B cell (primary cell): ENCODE results near the gene SNRK. TPM values are rescaled to one million over a fixed set of nuclear protein-coding genes. Genes with fewer than 3 reads are reported as not detected.

Source experiments
- ATAC-seq: fragments of 200-7000 bp; cut with Tn5 transposase; one replicate; pipeline ENCODE4 v1.10.0; 2021; ENCODE audit warnings: low read depth, mild to moderate bottlenecking, moderate number of reproducible peaks, moderate library complexity
- CTCF ChIA-PET: fragments of 350-600 bp; sonication (Branson Sonifier 250); formaldehyde crosslinking; loops from one replicate; lab custom pipeline; 2021; ENCODE audit warnings: antibody characterized with exemption, inconsistent platforms; lab: Charles Lee
- POLR2A ChIA-PET: fragments of 350-600 bp; sonication (Branson Sonifier 250); formaldehyde crosslinking; loops from one replicate; lab custom pipeline; 2021; ENCODE audit warnings: antibody characterized with exemption; lab: Charles Lee
- DNase-seq: peaks from one replicate; pipeline ENCODE4 v3.0.0; 2013
- H2AFZ ChIP-seq: 2 replicates; pipeline ENCODE4 v1.6.1; 2012; ENCODE audit warnings: mild to moderate bottlenecking, low read depth, low read length; ENCODE audit not compliant: insufficient read depth, poor library complexity, severe bottlenecking
- H3K27ac ChIP-seq, 2 donors: 1 replicate in 1 of 2; 2 replicates in 1 of 2; pipeline ENCODE4 v1.5.1; 2012 to 2013; ENCODE audit warnings: low read length in 2 of 2, mild to moderate bottlenecking in 2 of 2, moderate library complexity in 1 of 2
- H3K27me3 ChIP-seq, 4 experiments: fragments of 200-600 bp in 1 of 4; sonication (generic) in 1 of 4; replicated peaks in 1 of 4; 1 replicate in 2 of 4; 2 replicates in 2 of 4; pipeline versions ENCODE4 v1.6.1 to v1.7.0; 2013 to 2016; ENCODE audit warnings: low read length in 3 of 4, mild to moderate bottlenecking in 2 of 4, mixed read lengths in 1 of 4, moderate library complexity in 1 of 4; ENCODE audit not compliant: insufficient read depth in 4 of 4, control insufficient read depth in 3 of 4; ENCODE audit errors: control extremely low read depth in 1 of 4
- H3K36me3 ChIP-seq, 2 experiments: replicated peaks in 1 of 2; 1 replicate in 1 of 2; 2 replicates in 1 of 2; pipeline versions ENCODE4 v1.6.1 to v1.7.1; 2013; ENCODE audit warnings: low read length in 1 of 2; ENCODE audit not compliant: insufficient read depth in 2 of 2, control insufficient read depth in 1 of 2; ENCODE audit errors: control extremely low read depth in 1 of 2, extremely low read depth in 1 of 2
- H3K4me1 ChIP-seq, 2 donors: fragments of 200-600 bp in 1 of 2; sonication (generic) in 1 of 2; 1 replicate in 1 of 2; 2 replicates in 1 of 2; pipeline versions ENCODE4 v1.5.1 to v1.6.1; 2013 to 2017; ENCODE audit warnings: low read length in 2 of 2; ENCODE audit not compliant: control insufficient read depth in 2 of 2, insufficient read depth in 2 of 2
- H3K4me2 ChIP-seq: replicated peaks from 2 replicates; pipeline ENCODE3; 2012; ENCODE audit warnings: mild to moderate bottlenecking, low read depth, low read length; ENCODE audit not compliant: poor library complexity, severe bottlenecking
- H3K4me3 ChIP-seq, 5 experiments: fragments of 200-600 bp in 1 of 5; sonication (generic) in 1 of 5; 1 replicate in 3 of 5; 2 replicates in 2 of 5; pipeline versions ENCODE4 v1.5.1 to v1.7.0; 2011 to 2016; ENCODE audit warnings: low read length in 4 of 5, mild to moderate bottlenecking in 4 of 5, low read depth in 2 of 5, control low read depth in 1 of 5, moderate library complexity in 1 of 5; ENCODE audit not compliant: insufficient read depth in 1 of 5; ENCODE audit errors: control extremely low read depth in 1 of 5, extremely low read depth in 1 of 5
- H3K79me2 ChIP-seq: fragments of 200-600 bp; sonication (generic); one replicate; pipeline ENCODE4 v1.6.0; 2016; ENCODE audit warnings: low read length; ENCODE audit not compliant: control insufficient read depth, insufficient read depth
- H3K9ac ChIP-seq: fragments of 200-600 bp; sonication (generic); 2 replicates; pipeline ENCODE4 v1.6.1; 2017; ENCODE audit warnings: mild to moderate bottlenecking, low read length, moderate library complexity
- H3K9me3 ChIP-seq, 3 donors: one replicate each; pipeline versions ENCODE4 v1.6.1 to v1.7.1; 2013; ENCODE audit warnings: low read length in 2 of 3; ENCODE audit not compliant: control insufficient read depth in 2 of 3, insufficient read depth in 1 of 3; ENCODE audit errors: control extremely low read depth in 1 of 3
- H4K20me1 ChIP-seq: 2 replicates; pipeline ENCODE4 v1.6.0; 2012; ENCODE audit warnings: mild to moderate bottlenecking, low read length; ENCODE audit not compliant: insufficient read depth, control insufficient read depth, poor library complexity, severe bottlenecking
- H3K27ac Mint-ChIP-seq: one replicate; pipeline ENCODE4 v1.8.0; 2021; ENCODE audit warnings: mixed read lengths
- H3K27me3 Mint-ChIP-seq: one replicate; pipeline ENCODE4 v1.8.0; 2021; ENCODE audit warnings: mixed read lengths
- H3K4me1 Mint-ChIP-seq: one replicate; pipeline ENCODE4 v1.8.0; 2021; ENCODE audit warnings: mixed read lengths
- H3K4me3 Mint-ChIP-seq: one replicate; pipeline ENCODE4 v1.8.0; 2021; ENCODE audit warnings: mixed read lengths
- H3K9me3 Mint-ChIP-seq: one replicate; pipeline ENCODE4 v1.8.0; 2022; ENCODE audit warnings: mixed read lengths; ENCODE audit not compliant: insufficient read depth
- CTCF ChIP-seq: fragments of 200-600 bp; IDR thresholded peaks from one replicate; pipeline ENCODE4 v1.8.0; 2022; ENCODE audit warnings: antibody characterized with exemption, mild to moderate bottlenecking
- EZH2 ChIP-seq: IDR thresholded peaks from 2 replicates; pipeline ENCODE4 v1.6.1; 2012; ENCODE audit warnings: borderline replicate concordance, low read depth, mild to moderate bottlenecking, moderate library complexity, low read length; ENCODE audit not compliant: insufficient read depth, poor library complexity, severe bottlenecking
- WGBS: methylation state at CpG from one replicate; pipeline ENCODE4 v1.1.5; 2013; ENCODE audit warnings: missing lambda C conversion rate; ENCODE audit not compliant: insufficient coverage; 5-methylcytosine and 5-hydroxymethylcytosine counted together
- intact Hi-C: fragments of 100-400 bp; cut with micrococcal nuclease; formaldehyde crosslinking; loops from one replicate; pipeline ENCODE4 v1.10.0; 2022
- polyA plus RNA-seq: library from polyadenylated mRNA; depleted of rRNA; stranded (reverse); fragments of >200 nt; gene quantifications from 2 replicates; pipeline ENCODE4 v1.2.3, GENCODE V29; 2012
- total RNA-seq, 2 donors: library from RNA; stranded (reverse); fragments of 120-200 nt in 1 of 2; gene quantifications; 1 replicate in 1 of 2; 2 replicates in 1 of 2; pipeline versions ENCODE4 v1.2.3 to v1.2.4, GENCODE V29; 2013 to 2022

Gene SNRK
- total and polyA plus RNA-seq, 2 donors (not counting 1 experiment from before 2014, with no cell fraction given) = 17.8 to 46.7 TPM

DNA sequence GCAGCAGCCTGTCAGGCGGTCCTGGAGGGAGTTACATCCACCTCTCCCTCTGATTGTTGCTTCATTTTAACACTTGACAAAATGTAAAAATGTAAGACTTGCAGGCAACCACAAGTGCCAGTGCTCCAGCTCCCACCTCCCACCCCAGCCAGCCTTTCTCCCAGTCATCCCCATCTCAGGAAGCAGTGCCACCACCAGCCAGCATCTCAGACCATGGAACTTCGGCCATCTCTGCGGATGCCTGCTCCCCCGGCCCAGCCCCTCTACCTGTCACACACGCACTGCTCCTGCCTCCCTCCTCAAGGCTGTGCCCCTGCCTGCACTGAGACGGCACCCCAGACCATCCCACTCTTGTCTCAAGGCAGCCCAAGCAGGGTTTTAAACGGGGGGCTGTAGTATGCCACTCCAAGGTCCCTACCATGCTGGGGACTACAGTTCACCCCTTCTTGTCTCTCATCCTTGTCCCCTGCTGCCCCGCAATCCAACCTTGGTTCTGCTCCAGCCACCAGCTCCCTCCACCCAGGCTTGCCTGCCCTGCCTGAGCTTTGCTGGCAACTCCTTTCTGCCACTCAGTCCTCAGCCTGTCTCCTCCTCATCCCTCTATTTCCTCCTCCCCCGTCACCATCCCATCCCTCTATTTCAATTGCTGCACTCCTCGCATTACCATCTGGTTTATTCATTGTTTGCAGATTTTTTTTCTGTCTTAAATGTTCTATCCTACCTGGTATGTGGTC is 85.8 kb downstream of the SNRK start:
- DNase-seq (no peak), ATAC-seq (no peak)
- H3K79me2 ChIP-seq = no peaks in the 10 kb centered on the region
- H3K4me2 ChIP-seq = no peak overlapping the region
- ChIA-PET POLR2A (no interaction called here), CTCF (interaction anchor here (0.8 kb wide), 1 partner anchor 149 kb away, joined by 3 read pairs; no protein-coding TSS in a partner anchor)
- H3K27ac Mint-ChIP-seq = no peak overlapping the region
- no peaks in the 10 kb centered on the region for H3K9me3 ChIP-seq
- no peak overlapping the region for H3K4me3 Mint-ChIP-seq
- no peaks in the 10 kb centered on the region for H3K4me1 Mint-ChIP-seq
- H4K20me1 ChIP-seq = no peaks in the 10 kb centered on the region
- no peaks in the 10 kb centered on the region for H3K27me3 ChIP-seq
- WGBS = 93% methylated on average over 8 of the region's 10 CpGs
- H3K4me1 ChIP-seq = no peaks in the 10 kb centered on the region
- no peak overlapping the region for H3K27ac ChIP-seq
- no peaks in the 10 kb centered on the region for H3K9me3 Mint-ChIP-seq
- no peaks in the 10 kb centered on the region for H3K36me3 ChIP-seq
- intact Hi-C loops = no loop called here
- no peaks in the 10 kb centered on the region for H3K27me3 Mint-ChIP-seq
- TF ChIP-seq CTCF (no peak), EZH2 (no peak)
- H3K9ac ChIP-seq = no peak overlapping the region
- H3K4me3 ChIP-seq = no peak overlapping the region
- no peak overlapping the region for H2AFZ ChIP-seq

DNA sequence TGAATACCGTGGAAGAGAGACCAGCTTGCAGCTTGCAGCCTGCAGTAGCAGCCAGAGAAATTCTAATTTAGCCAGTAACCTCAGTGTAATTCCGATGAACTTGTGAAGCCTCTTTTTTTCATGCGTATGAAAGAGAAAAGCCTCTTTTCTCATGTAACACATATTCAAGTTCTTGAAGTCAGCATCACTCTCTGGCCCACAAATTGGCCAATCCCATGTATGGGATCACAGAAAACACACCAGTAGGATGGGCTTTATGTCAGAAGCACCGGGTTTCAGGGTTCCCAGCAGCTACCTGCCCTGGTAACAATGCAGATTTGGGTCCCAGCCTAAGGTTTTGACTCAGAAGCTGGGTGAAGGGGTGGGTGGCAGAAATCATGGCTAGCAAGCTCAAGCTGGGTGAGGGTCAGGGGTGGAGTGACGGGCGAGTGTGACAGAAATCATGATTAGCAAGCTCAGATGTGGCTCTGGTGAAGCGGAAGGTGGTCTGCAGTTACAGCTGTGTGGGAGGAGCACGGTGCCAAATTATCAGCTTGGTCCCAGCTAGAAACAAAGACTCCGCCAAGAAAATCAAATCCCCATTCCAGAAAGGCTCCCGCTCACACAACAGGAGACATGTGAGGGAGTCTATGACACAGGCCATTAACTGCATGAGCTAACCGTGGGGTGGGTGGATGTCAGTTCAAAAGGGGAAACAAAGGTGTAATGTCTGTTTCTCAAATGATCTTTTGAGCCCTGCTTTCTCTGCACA is 86.6 kb downstream of the SNRK start:
- Histone ChIP-seq H3K9me3 (no peaks in the 10 kb centered on the region), H3K27ac (no peak overlapping the region), H3K4me2 (no peak overlapping the region), H3K27me3 (no peaks in the 10 kb centered on the region), H3K4me3 (no peak overlapping the region), H3K79me2 (no peaks in the 10 kb centered on the region), H3K36me3 (no peaks in the 10 kb centered on the region), H3K4me1 (no peaks in the 10 kb centered on the region), H2AFZ (no peak overlapping the region), H3K9ac (no peak overlapping the region), H4K20me1 (no peaks in the 10 kb centered on the region)
- H3K4me1 Mint-ChIP-seq = no peaks in the 10 kb centered on the region
- TF ChIP-seq CTCF (no peak), EZH2 (no peak)
- intact Hi-C loops = no loop called here
- DNase-seq (no peak), ATAC-seq (no peak)
- H3K4me3 Mint-ChIP-seq = no peak overlapping the region
- no peak overlapping the region for H3K27ac Mint-ChIP-seq
- WGBS = 87% methylated on average over 7 of the region's 11 CpGs
- ChIA-PET POLR2A (interaction anchor here (0.6 kb wide), 1 partner anchor 9 kb away, joined by 6 read pairs; no protein-coding TSS in a partner anchor), CTCF (no interaction called here)
- no peaks in the 10 kb centered on the region for H3K9me3 Mint-ChIP-seq
- H3K27me3 Mint-ChIP-seq = no peaks in the 10 kb centered on the region
